Esophagus mucosa (tissue), 1 donor: Measurements from ENCODE around the gene ZNF814. TPM values are rescaled to one million over a fixed set of nuclear protein-coding genes. Genes with fewer than 3 reads are reported as not detected.
"Not testable (repeated sequence)": the region's sequence is repeated elsewhere in the genome, so short reads cannot be mapped to it uniquely, and the experiment has no call there.

ENCODE experiments used
- ATAC-seq: fragments of 200-7000 bp; cut with Tn5 transposase; one replicate; pipeline ENCODE4 v1.9.1; 2020
- total RNA-seq: library from RNA; stranded (reverse); gene quantifications from one replicate; pipeline ENCODE4 v1.2.4, GENCODE V29; 2023
- donor health status: DM: yes; HTN: yes; CAD: no.

Gene ZNF814
- total RNA-seq, 1 donor from 2014 or later = 6.5 TPM

DNA sequence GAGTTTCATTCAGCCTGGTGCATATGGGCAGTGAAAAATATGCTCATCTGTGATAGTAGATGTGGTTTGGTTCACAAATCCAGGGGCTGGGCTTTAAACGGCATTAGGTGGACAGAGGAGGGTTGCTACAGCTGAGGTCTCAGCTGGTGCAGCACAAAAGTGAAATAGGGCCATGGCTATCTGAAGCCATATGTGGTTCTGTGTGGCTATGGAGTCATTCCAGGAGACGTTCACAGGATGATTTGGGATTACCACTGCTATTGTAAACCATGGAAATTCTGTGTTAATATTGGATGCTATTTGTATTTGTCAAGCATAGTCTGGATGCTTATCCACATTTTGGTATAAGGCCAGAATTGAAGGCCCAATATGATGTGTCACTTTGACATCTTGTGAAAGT lies 34.7 kb downstream of the ZNF814 start:
- not testable (repeated sequence) for ATAC-seq

- ATAC-seq = not testable (repeated sequence)
These were observed 36.8 kb downstream of the ZNF814 start for GRCh38 chr19:57851812-57852603.

- ATAC-seq = peak; percentile 29
These were observed 38.3 kb downstream of the ZNF814 start for GRCh38 chr19:57850553-57851017.

- ATAC-seq = peak; percentile 96
These were observed 39.0 kb downstream of the ZNF814 start, which contains the start of gene ZNF587 for GRCh38 chr19:57849666-57850473. Gene ZNF587 (plus strand): TSS chr19:57849859. CDS start chr19:57850039, 180 bp downstream.

- not testable (repeated sequence) for ATAC-seq
These were observed 39.6 kb downstream of the ZNF814 start for GRCh38 chr19:57849162-57849665.

- not testable (repeated sequence) for ATAC-seq
These were observed 41.7 kb downstream of the ZNF814 start for GRCh38 chr19:57847164-57847563.

GRCh38 chr19:57841122-57841763 lies 47.6 kb downstream of the ZNF814 start:
- no peak for ATAC-seq

GRCh38 chr19:57838622-57839191 lies 50.1 kb downstream of the ZNF814 start:
- not testable (repeated sequence) for ATAC-seq

DNA sequence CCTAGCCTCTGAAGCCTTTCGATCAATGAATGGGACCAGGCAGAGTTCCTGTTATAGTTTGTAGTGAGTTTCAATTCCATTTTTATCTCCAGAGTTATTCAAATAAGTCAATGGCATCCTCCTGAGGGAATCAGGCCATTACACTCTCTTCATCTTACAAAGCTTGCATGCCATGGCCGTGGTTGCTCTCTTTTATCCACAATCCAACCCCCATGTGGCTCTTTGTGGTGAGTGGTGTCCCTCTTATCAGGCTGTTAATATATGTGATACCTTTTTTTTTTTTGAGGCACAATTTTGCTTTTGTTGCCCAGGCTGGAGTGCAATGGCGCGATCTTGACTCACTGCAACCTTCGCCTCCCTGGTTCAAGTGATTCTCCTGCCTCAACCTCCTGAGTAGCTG lies 51.8 kb downstream of the ZNF814 start:
- not testable (repeated sequence) for ATAC-seq

- peak; percentile 53 for ATAC-seq
These were observed 58.7 kb downstream of the ZNF814 start, which contains the start of gene ZNF587B for GRCh38 chr19:57830071-57830602. Gene ZNF587B (plus strand): TSS chr19:57830299. CDS start chr19:57830529, 230 bp downstream.

DNA sequence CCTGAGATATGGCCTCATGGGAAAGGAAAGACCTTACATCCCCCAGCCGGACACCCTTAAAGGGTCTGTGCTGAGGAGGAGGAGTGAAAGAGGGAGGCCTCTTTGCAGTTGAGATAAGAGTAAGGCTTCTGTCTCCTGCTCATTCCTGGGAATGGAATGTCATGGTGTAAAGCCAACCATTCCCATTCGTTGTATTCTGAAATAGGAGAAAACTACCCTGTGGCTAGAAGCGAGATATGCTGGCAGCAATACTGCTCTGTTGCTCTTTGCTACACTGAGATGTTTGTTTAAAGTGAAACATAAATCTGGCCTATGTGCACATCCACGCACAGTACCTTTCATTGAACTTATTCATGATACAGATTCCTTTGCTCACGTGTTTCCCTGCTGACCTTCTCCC lies 59.5 kb downstream of the ZNF814 start:
- ATAC-seq = no peak

DNA sequence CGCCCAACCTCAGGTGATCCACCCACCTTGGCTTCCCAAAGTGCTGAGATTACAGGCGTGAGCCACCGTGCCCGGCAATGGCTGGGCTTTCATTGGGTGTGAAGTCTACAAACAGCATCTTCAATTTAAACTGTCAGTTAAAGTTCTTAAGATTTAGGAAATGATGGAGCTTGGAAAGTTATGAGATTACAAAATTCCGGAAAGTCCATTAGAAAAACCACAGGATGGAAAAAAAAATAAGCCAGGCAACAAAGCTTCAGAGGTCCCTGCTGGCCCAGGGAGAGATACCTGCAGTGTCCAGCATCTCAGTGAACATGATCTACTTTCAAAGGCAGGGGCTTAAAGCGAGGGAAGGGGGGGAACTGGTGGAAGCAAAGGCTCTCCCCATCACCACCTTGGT lies 63.3 kb downstream of the ZNF814 start:
- ATAC-seq = no peak

DNA sequence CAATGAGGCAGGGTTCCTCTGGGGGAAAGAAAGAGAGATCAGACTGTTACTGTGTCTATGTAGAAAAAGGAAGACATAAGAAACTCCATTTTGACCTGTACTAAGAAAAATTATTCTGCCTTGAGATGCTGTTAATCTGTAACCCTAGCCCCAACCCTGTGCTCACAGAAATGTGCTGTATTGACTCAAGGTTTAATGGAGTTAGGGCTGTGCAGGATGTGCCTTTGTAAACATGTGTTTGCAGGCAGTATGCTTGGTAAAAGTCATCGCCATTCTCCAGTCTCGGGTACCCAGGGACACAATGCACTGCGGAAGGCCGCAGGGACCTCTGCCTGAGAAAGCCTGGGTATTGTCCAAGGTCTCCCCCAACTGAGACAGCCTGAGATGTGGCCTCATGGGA lies 65.2 kb downstream of the ZNF814 start:
- ATAC-seq = not testable (repeated sequence)

DNA sequence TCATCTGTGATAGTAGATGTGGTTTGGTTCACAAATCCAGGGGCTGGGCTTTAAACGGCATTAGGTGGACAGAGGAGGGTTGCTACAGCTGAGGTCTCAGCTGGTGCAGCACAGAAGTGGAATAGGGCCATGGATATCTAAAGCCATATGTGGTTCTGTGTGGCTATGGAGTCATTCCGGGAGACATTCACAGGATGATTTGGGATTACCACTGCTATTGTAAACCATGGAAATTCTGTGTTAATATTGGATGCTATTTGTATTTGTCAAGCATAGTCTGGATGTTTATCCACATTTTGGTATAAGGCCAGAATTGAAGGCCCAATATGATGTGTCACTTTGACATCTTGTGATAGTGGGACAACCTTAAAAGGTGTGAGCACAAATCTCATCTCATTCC lies 65.7 kb downstream of the ZNF814 start:
- ATAC-seq = not testable (repeated sequence)

GRCh38 chr19:57821501-57821900 lies 67.3 kb downstream of the ZNF814 start:
- not testable (repeated sequence) for ATAC-seq

GRCh38 chr19:57821095-57821494 lies 67.7 kb downstream of the ZNF814 start:
- not testable (repeated sequence) for ATAC-seq

- no peak for ATAC-seq
These were observed 68.2 kb downstream of the ZNF814 start for GRCh38 chr19:57820599-57820998.

GRCh38 chr19:57819475-57820148 lies 69.2 kb downstream of the ZNF814 start:
- ATAC-seq = peak; percentile 89

DNA sequence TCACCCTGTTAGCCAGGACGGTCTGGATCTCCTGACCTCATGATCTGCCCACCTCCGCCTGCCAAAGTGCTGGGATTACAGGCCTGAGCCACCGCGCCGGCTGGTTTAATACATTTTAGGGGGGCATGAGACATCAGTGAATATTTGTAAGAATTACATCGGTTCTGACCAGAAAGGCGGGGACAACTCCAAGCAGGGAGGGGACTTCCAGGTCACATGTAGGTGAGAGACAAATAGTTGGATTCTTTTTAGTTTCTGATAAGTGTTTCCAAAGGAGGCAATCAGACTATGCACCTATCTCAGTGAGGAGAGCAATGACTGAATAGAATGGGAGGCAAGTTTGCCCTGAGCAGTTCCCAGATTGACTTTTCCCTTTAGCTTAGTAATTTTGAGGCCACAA lies 70.5 kb downstream of the ZNF814 start:
- no peak for ATAC-seq

GRCh38 chr19:57817976-57818375 lies 70.9 kb downstream of the ZNF814 start:
- ATAC-seq = no peak

GRCh38 chr19:57816652-57817051 lies 72.2 kb downstream of the ZNF814 start:
- no peak for ATAC-seq
